Measurements from ENCODE around the gene TRIM46.
"Not testable (repeated sequence)": the region's sequence is repeated elsewhere in the genome, so short reads cannot be mapped to it uniquely, and the experiment has no call there.

TRIM46 gene

GRCh38 chr1:155137154-155137949 lies 36.3 kb upstream of the TRIM46 start:
- DNase-seq: peak; percentile 50

GRCh38 chr1:155139895-155140629 lies 33.6 kb upstream of the TRIM46 start, which contains the start of gene DPM3:
Gene DPM3 (minus strand): TSS chr1:155140531. CDS start chr1:155140240, 291 bp downstream.
- peak; percentile 96 for DNase-seq

GRCh38 chr1:155140630-155140953 lies 33.1 kb upstream of the TRIM46 start:
- DNase-seq: no peak

GRCh38 chr1:155141749-155142148 lies 31.9 kb upstream of the TRIM46 start:
- peak; percentile 20 for DNase-seq

- DNase-seq: no peak
Observed at GRCh38 chr1:155145491-155145890, 28.2 kb upstream of the TRIM46 start.

GRCh38 chr1:155155996-155156643 lies 17.5 kb upstream of the TRIM46 start:
- DNase-seq: not testable (repeated sequence)

- DNase-seq: no peak
Observed at GRCh38 chr1:155158991-155159390, 14.7 kb upstream of the TRIM46 start.

- DNase-seq: peak; percentile 21
Observed at GRCh38 chr1:155160128-155160527, 13.5 kb upstream of the TRIM46 start.

GRCh38 chr1:155162631-155163030 lies 11.0 kb upstream of the TRIM46 start:
- not testable (repeated sequence) for DNase-seq

GRCh38 chr1:155163785-155164184 lies 9.9 kb upstream of the TRIM46 start:
- not testable (repeated sequence) for DNase-seq

GRCh38 chr1:155164625-155165024 lies 9.0 kb upstream of the TRIM46 start:
- not testable (repeated sequence) for DNase-seq

GRCh38 chr1:155166051-155166470 lies 7.6 kb upstream of the TRIM46 start:
- no peak for DNase-seq

GRCh38 chr1:155166471-155167165 lies 7.0 kb upstream of the TRIM46 start:
- peak; percentile 87 for DNase-seq

- DNase-seq: peak; percentile 96
Observed at GRCh38 chr1:155167166-155168104, 6.2 kb upstream of the TRIM46 start.

- DNase-seq: not testable (repeated sequence)
Observed at GRCh38 chr1:155168105-155168445, 5.6 kb upstream of the TRIM46 start.

- DNase-seq: no peak
Observed at GRCh38 chr1:155168456-155169210, 5.0 kb upstream of the TRIM46 start.

GRCh38 chr1:155169541-155169940 lies 4.1 kb upstream of the TRIM46 start:
- no peak for DNase-seq

- no peak for DNase-seq
Observed at GRCh38 chr1:155170101-155170785, 3.4 kb upstream of the TRIM46 start.

GRCh38 chr1:155170806-155171205 lies 2.8 kb upstream of the TRIM46 start:
- DNase-seq: no peak
